ENCODE data around the gene IMPA2. TPM values are rescaled to one million over a fixed set of nuclear protein-coding genes. Genes with fewer than 3 reads are reported as not detected.

IMPA2 gene

Small RNA genes within 50 kb of the gene (small RNA-seq; reads per million reads assigned to genes)
- not detected for gene AP001542.1 (ENCODE audit: insufficient read depth)
